ENCODE results near the gene VTI1A.

VTI1A gene

DNA sequence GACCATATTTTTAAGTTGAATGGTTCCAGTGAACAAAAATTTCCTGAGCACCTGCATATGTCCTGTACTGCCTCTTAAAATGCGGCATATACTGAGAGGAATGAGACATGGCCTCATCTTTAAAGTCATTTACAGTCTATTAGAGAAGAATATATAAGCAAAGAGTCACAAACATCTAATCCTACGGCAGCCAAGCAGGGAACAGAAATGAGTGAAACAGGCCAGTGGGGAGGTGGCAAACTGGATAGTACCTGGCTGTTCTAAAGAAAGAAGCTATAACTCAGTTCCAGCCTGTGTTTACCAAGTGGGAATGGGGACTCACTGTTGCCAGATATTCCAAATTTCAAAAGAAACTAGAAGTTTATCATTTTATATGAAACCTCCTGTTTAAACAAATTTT, 211.4 kb downstream of the VTI1A start:
- no peak for DNase-seq (ENCODE audit: low read depth)
- TF ChIP-seq, protein P1, sequence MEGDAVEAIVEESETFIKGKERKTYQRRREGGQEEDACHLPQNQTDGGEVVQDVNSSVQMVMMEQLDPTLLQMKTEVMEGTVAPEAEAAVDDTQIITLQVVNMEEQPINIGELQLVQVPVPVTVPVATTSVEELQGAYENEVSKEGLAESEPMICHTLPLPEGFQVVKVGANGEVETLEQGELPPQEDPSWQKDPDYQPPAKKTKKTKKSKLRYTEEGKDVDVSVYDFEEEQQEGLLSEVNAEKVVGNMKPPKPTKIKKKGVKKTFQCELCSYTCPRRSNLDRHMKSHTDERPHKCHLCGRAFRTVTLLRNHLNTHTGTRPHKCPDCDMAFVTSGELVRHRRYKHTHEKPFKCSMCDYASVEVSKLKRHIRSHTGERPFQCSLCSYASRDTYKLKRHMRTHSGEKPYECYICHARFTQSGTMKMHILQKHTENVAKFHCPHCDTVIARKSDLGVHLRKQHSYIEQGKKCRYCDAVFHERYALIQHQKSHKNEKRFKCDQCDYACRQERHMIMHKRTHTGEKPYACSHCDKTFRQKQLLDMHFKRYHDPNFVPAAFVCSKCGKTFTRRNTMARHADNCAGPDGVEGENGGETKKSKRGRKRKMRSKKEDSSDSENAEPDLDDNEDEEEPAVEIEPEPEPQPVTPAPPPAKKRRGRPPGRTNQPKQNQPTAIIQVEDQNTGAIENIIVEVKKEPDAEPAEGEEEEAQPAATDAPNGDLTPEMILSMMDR (IDR thresholded peaks at IDR 0.05; ENCODE audit: low read depth, low read length) = no peak
- no peak for TF ChIP-seq POLR2A (IDR thresholded peaks at IDR 0.05; ENCODE audit: extremely low read depth, insufficient read length)
- no peak for TF ChIP-seq MYC (IDR thresholded peaks at IDR 0.05; ENCODE audit: low read depth, low read length)
- TF ChIP-seq, protein P2, sequence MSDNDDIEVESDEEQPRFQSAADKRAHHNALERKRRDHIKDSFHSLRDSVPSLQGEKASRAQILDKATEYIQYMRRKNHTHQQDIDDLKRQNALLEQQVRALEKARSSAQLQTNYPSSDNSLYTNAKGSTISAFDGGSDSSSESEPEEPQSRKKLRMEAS (IDR thresholded peaks at IDR 0.05; ENCODE audit: low read depth, low read length) = no peak
- no peak overlapping the region for H3K4me3 ChIP-seq (ENCODE audit: low read depth, low read length)

DNA sequence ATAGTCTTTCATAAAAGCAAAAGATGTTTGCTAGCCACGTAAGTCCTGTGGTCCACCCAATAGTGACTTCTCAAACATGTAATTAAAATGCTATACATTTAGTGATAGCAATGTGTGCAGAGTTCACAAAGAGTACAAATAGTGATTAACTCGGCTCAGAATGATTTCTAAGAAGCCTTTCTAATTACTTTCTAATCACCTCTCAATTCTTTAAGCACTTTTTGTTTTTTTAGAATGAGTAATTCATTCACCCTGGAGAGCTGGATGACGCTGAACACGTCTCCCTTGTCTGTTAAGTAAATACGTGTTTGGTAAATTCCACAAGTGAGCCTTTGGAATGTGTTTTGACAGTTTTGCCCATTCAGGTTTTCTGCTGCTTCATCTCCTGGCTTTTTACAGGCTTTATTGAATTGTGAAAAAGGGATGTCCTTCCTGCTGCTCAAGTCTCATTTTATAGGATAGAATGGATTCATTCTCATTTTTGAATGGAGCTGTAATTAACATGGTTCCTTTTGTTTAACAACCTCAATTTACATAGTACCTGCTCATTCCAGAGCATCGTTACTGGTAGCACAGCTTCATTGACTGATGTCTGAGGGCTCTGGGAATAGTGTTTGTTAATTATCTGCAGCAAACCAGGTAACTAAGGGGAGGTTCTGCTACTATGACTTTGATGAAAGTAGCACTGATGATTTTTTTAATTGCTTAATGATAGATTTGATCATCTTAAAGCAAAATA, 212.1 kb downstream of the VTI1A start:
- TF ChIP-seq, protein P2 (IDR thresholded peaks at IDR 0.05; ENCODE audit: low read depth, low read length) = no peak
- TF ChIP-seq MYC (IDR thresholded peaks at IDR 0.05; ENCODE audit: low read depth, low read length) (no peak), POLR2A (IDR thresholded peaks at IDR 0.05; ENCODE audit: extremely low read depth, insufficient read length) (no peak)
- TF ChIP-seq, protein P1 (IDR thresholded peaks at IDR 0.05; ENCODE audit: low read depth, low read length) = no peak
- DNase-seq (ENCODE audit: low read depth) = no peak
- H3K4me3 ChIP-seq (ENCODE audit: low read depth, low read length) = no peak overlapping the region

DNA sequence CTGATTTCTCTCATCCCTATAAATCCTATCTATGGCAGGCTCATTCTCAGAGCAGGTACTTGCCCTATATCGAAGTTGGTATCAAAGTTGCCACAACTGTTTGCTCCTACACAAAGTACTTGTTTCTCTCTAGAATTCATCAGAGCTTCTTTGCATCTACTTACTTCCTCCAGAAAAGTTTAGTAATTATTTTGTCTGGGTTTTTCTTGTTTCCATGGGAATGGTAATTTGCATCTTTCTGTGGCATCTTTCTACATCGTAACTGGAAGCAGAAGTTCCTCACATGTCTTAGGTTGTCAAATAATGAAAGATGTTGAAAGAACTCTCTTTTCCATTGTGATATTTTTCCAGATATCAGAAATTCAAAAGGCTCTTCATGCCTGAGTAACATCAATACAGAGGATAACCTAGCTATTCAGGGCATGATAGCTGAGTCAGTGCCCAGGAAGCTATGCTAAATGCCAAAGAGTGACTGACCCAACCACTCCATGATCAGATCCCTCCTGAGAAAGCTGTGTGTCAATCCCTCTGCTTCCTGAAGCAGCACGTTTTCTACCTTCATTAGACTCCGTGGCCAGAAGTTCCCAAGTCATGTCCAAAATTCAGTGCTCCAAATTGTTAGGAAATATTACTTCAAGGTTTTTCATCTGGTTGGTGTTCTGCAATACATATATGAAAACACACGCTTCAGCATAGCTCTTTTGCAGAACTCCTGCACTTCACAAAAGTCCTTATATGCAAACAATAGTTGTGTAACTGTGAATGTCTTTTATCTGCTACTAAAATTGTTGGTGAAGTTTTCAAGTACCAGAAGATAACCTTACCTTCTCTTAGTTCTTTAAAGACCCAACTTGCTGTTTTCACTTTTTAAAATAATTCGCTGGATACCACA, 216.5 kb downstream of the VTI1A start:
- TF ChIP-seq, protein P2 (IDR thresholded peaks at IDR 0.05; ENCODE audit: low read depth, low read length) = no peak
- TF ChIP-seq POLR2A (IDR thresholded peaks at IDR 0.05; ENCODE audit: extremely low read depth, insufficient read length) (no peak), MYC (IDR thresholded peaks at IDR 0.05; ENCODE audit: low read depth, low read length) (no peak)
- TF ChIP-seq, protein P1 (IDR thresholded peaks at IDR 0.05; ENCODE audit: low read depth, low read length) = no peak
- no peak for DNase-seq (ENCODE audit: low read depth)
- no peak overlapping the region for H3K4me3 ChIP-seq (ENCODE audit: low read depth, low read length)

DNA sequence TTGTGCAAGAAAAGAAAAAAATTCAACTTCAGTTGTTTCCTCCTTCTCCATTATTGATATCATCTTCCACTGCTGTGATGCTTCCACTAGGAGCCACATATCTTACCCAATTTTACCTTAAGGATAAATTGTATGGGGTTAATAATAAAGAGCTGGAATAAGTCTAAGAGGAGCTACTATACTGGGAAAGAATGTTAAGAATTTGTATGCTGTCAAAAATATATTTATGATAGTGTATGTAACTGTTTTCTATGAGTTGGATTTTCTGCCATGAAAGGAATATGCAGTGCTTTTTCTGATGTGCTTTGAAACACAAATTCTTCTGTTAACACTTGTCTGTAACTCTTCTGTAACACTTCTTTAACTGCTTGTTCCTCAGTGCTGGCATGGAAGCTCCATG, 219.1 kb downstream of the VTI1A start:
- H3K4me3 ChIP-seq (ENCODE audit: low read depth, low read length) = no peak overlapping the region
- TF ChIP-seq, protein P2 (IDR thresholded peaks at IDR 0.05; ENCODE audit: low read depth, low read length) = no peak
- TF ChIP-seq POLR2A (IDR thresholded peaks at IDR 0.05; ENCODE audit: extremely low read depth, insufficient read length) = no peak
- TF ChIP-seq, protein P1 (IDR thresholded peaks at IDR 0.05; ENCODE audit: low read depth, low read length) = no peak
- TF ChIP-seq MYC (IDR thresholded peaks at IDR 0.05; ENCODE audit: low read depth, low read length) = no peak

DNA sequence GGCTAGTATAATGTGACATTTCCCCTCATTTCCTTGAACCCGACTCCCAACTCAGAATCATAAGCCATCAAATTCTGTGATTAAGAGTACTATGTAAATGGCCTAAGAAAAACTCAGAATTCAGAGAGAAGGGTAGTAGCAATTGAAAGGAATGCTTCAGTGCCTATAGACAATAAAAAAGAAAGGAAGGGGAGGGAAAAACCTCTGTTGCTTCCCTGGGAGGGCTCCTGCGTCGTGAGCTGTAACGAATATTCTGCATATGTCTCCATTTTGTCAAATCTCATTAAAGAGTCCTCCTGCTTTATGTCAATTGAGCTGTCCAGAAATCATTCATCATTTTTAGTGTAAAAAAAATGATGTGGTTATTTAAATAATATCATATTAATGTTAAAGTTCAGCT, 223.0 kb downstream of the VTI1A start:
- H3K4me3 ChIP-seq (ENCODE audit: low read depth, low read length) = no peak overlapping the region
- no peak for DNase-seq (ENCODE audit: low read depth)
- TF ChIP-seq MYC (IDR thresholded peaks at IDR 0.05; ENCODE audit: low read depth, low read length) (no peak), POLR2A (IDR thresholded peaks at IDR 0.05; ENCODE audit: extremely low read depth, insufficient read length) (no peak)
- TF ChIP-seq, protein P1 (IDR thresholded peaks at IDR 0.05; ENCODE audit: low read depth, low read length) = no peak
- TF ChIP-seq, protein P2 (IDR thresholded peaks at IDR 0.05; ENCODE audit: low read depth, low read length) = no peak

More for the DNA sequence above, 219.1 kb downstream of the VTI1A start:
- no peak for DNase-seq (ENCODE audit: low read depth)

Measured in NB4 (cell line).